Loucy (cell line): ENCODE results near the gene GRB10.

Experiments used
- EZH2phosphoT487 ChIP-seq: fragments of 200-600 bp; IDR thresholded peaks from 2 replicates; pipeline ENCODE4 v1.6.1; 2018; ENCODE audit warnings: antibody characterized with exemption, mild to moderate bottlenecking, moderate library complexity, borderline replicate concordance
- TF ChIP-seq, protein P1 (sequence below): fragments of 200-600 bp; sonication (generic); conservative IDR thresholded peaks from 2 replicates; pipeline ENCODE4 v1.5.1; 2014; ENCODE audit warnings: mild to moderate bottlenecking, antibody characterized with exemption, low read length

- TF ChIP-seq, protein P1, sequence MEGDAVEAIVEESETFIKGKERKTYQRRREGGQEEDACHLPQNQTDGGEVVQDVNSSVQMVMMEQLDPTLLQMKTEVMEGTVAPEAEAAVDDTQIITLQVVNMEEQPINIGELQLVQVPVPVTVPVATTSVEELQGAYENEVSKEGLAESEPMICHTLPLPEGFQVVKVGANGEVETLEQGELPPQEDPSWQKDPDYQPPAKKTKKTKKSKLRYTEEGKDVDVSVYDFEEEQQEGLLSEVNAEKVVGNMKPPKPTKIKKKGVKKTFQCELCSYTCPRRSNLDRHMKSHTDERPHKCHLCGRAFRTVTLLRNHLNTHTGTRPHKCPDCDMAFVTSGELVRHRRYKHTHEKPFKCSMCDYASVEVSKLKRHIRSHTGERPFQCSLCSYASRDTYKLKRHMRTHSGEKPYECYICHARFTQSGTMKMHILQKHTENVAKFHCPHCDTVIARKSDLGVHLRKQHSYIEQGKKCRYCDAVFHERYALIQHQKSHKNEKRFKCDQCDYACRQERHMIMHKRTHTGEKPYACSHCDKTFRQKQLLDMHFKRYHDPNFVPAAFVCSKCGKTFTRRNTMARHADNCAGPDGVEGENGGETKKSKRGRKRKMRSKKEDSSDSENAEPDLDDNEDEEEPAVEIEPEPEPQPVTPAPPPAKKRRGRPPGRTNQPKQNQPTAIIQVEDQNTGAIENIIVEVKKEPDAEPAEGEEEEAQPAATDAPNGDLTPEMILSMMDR, result no peak
- no peak for TF ChIP-seq EZH2phosphoT487
Measured at GRCh38 chr7:50564640-50565558, 217.8 kb downstream of the GRB10 start, which contains the start of gene DDC.
